ENCODE results near the gene C3orf85.

Gene C3orf85

GRCh38 chr3:109112946-109113760 is 23.4 kb upstream of the C3orf85 start:
- ChIA-PET CTCF (no interaction called here), POLR2A (no interaction called here)
- TF ChIP-seq SALL2 (tag by site-specific recombination; IDR thresholded peaks at IDR 0.05; ENCODE audit: borderline replicate concordance), result no peak
- no peak for TF ChIP-seq PRDM10 (tag by site-specific recombination; IDR thresholded peaks at IDR 0.05)

DNA sequence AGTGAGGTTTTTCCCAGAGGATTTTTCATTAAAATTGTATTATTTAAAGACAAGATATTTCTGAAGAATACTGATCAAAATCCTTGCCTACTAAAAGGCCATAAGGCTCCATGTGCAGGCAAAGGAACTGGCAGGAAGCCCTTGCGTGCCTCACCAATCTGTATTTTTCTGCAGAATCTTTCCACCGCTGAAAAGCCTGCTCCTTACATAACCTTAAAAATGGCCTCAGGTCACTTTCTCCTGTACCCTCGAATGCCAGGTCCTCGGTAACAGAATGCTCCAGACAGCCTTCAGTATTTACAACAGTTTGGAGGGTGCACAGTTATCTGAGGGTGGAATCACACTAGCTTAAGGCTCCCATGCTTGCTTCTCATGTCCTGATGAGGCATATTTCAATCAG is 21.8 kb upstream of the C3orf85 start:
- Histone ChIP-seq H3K4me1 (ENCODE audit: control insufficient read depth, insufficient read depth, low read length) (no peaks in the 10 kb centered on the region), H3K36me3 (ENCODE audit: control insufficient read depth in 2 of 2, insufficient read depth in 1 of 2, low read length in 2 of 2) (no peaks in the 10 kb centered on the region), H3K4me3 (ENCODE audit: low read depth, low read length) (no peak overlapping the region), H3K27ac (ENCODE audit: extremely low read depth, low read depth, low read length) (no peak overlapping the region), H3K9me3 (ENCODE audit: control insufficient read depth, insufficient read depth, low read depth, low read length) (no peaks in the 10 kb centered on the region)
- CTCF ChIA-PET, result interaction anchor here (0.7 kb wide), 1 partner anchor 74 kb away, joined by 4 read pairs; no protein-coding TSS in a partner anchor
- TF ChIP-seq ZNF521 (tag by site-specific recombination; IDR thresholded peaks at IDR 0.05), result no peak
- no peak for TF ChIP-seq ZNF324 (tag by site-specific recombination; IDR thresholded peaks at IDR 0.05)
- TF ChIP-seq ZNF629 (tag by site-specific recombination; IDR thresholded peaks at IDR 0.05), result no peak
- TF ChIP-seq ZNF433 (tag by site-specific recombination; IDR thresholded peaks at IDR 0.05; ENCODE audit: low read depth), result no peak
- no peak for TF ChIP-seq ZNF391 (tag by site-specific recombination; IDR thresholded peaks at IDR 0.05; ENCODE audit: borderline replicate concordance, low read depth)
- no peak for TF ChIP-seq ZNF707 (tag by site-specific recombination; IDR thresholded peaks at IDR 0.05)
- no peak for TF ChIP-seq REPIN1 (tag by site-specific recombination; IDR thresholded peaks at IDR 0.05; ENCODE audit: low read depth)
- TF ChIP-seq ZNF140 (tag by site-specific recombination; IDR thresholded peaks at IDR 0.05), result no peak
- POLR2A ChIA-PET, result no interaction called here

More at GRCh38 chr3:109112946-109113760, 23.4 kb upstream of the C3orf85 start:
- Histone ChIP-seq H3K27ac (ENCODE audit: extremely low read depth, low read depth, low read length) (no peak overlapping the region), H3K9me3 (ENCODE audit: control insufficient read depth, insufficient read depth, low read depth, low read length) (no peaks in the 10 kb centered on the region), H3K4me1 (ENCODE audit: control insufficient read depth, insufficient read depth, low read length) (no peaks in the 10 kb centered on the region), H3K4me3 (ENCODE audit: low read depth, low read length) (no peak overlapping the region), H3K36me3 (ENCODE audit: control insufficient read depth in 2 of 2, insufficient read depth in 1 of 2, low read length in 2 of 2) (no peaks in the 10 kb centered on the region)

GRCh38 chr3:109115451-109115850 is 21.1 kb upstream of the C3orf85 start:
- no peak overlapping the region for H3K27ac ChIP-seq (ENCODE audit: extremely low read depth, low read depth, low read length)
- no peak overlapping the region for H3K4me3 ChIP-seq (ENCODE audit: low read depth, low read length)
- no peaks in the 10 kb centered on the region for H3K4me1 ChIP-seq (ENCODE audit: control insufficient read depth, insufficient read depth, low read length)
- POLR2A ChIA-PET, result no interaction called here
- no peaks in the 10 kb centered on the region for H3K9me3 ChIP-seq (ENCODE audit: control insufficient read depth, insufficient read depth, low read depth, low read length)
- CTCF ChIA-PET, result interaction anchor here (0.7 kb wide), 1 partner anchor 75 kb away, joined by 4 read pairs; no protein-coding TSS in a partner anchor
- TF ChIP-seq ZNF423 (tag by site-specific recombination; IDR thresholded peaks at IDR 0.05), result no peak
- TF ChIP-seq, protein P1, sequence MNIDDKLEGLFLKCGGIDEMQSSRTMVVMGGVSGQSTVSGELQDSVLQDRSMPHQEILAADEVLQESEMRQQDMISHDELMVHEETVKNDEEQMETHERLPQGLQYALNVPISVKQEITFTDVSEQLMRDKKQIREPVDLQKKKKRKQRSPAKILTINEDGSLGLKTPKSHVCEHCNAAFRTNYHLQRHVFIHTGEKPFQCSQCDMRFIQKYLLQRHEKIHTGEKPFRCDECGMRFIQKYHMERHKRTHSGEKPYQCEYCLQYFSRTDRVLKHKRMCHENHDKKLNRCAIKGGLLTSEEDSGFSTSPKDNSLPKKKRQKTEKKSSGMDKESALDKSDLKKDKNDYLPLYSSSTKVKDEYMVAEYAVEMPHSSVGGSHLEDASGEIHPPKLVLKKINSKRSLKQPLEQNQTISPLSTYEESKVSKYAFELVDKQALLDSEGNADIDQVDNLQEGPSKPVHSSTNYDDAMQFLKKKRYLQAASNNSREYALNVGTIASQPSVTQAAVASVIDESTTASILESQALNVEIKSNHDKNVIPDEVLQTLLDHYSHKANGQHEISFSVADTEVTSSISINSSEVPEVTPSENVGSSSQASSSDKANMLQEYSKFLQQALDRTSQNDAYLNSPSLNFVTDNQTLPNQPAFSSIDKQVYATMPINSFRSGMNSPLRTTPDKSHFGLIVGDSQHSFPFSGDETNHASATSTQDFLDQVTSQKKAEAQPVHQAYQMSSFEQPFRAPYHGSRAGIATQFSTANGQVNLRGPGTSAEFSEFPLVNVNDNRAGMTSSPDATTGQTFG (tag by site-specific recombination; IDR thresholded peaks at IDR 0.05; ENCODE audit: borderline replicate concordance), result no peak
- no peak for TF ChIP-seq ZNF530 (tag by site-specific recombination; IDR thresholded peaks at IDR 0.05; ENCODE audit: low read depth)
- TF ChIP-seq ZNF544 (tag by site-specific recombination; IDR thresholded peaks at IDR 0.05), result no peak
- TF ChIP-seq ZNF302 (tag by site-specific recombination; IDR thresholded peaks at IDR 0.05; ENCODE audit: low read depth), result no peak
- no peak for TF ChIP-seq ZNF830 (tag by site-specific recombination; IDR thresholded peaks at IDR 0.05; ENCODE audit: low read depth)
- no peak for TF ChIP-seq ZBTB44 (tag by site-specific recombination; IDR thresholded peaks at IDR 0.05)
- no peak for TF ChIP-seq KLF1 (tag by site-specific recombination; IDR thresholded peaks at IDR 0.05)
- H3K36me3 ChIP-seq (ENCODE audit: control insufficient read depth in 2 of 2, insufficient read depth in 1 of 2, low read length in 2 of 2), result no peaks in the 10 kb centered on the region
